Body of pancreas (tissue), 4 donors: Measurements from ENCODE around the gene LPIN2.

Experiments used
- CTCF ChIP-seq, 7 experiments: fragments of 450-650 bp in 4 of 7; fragments of 200-600 bp in 3 of 7; sonication (generic) in 3 of 7; IDR thresholded peaks; one replicate each; pipeline ENCODE4 v1.5.1; 2016 to 2019; ENCODE audit warnings: antibody characterized with exemption in 7 of 7
- POLR2A ChIP-seq, 3 donors: fragments of 450-650 bp; IDR thresholded peaks; one replicate each; pipeline ENCODE4 v1.6.1; 2016; ENCODE audit warnings: antibody characterized with exemption in 3 of 3, mild to moderate bottlenecking in 2 of 3

DNA sequence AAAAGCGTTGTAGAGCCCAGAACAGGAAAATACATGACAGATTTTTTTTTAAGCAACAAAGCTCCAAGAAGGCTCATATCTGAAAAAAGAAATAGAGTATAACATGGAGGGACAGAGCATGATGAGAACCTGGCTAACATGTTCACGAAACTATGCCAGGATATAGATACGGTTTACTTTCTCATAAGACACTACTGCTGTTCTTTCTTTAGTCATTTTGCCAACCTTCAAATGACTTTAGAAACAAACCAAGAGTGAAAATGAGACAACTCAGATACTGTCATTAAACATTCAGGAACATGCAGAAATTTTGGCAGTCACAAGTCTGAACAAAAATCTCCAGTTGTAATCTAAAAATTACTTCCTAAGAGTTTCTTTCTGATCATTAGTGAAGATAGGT lies 14.3 kb downstream of the LPIN2 start:
- TF ChIP-seq POLR2A (IDR thresholded peaks at IDR 0.05) (no peak), CTCF (IDR thresholded peaks at IDR 0.05) (no peak)
